Measurements from ENCODE around the gene THADA.
"Not testable (repeated sequence)": the region's sequence is repeated elsewhere in the genome, so short reads cannot be mapped to it uniquely, and the experiment has no call there.

Gene THADA

DNA sequence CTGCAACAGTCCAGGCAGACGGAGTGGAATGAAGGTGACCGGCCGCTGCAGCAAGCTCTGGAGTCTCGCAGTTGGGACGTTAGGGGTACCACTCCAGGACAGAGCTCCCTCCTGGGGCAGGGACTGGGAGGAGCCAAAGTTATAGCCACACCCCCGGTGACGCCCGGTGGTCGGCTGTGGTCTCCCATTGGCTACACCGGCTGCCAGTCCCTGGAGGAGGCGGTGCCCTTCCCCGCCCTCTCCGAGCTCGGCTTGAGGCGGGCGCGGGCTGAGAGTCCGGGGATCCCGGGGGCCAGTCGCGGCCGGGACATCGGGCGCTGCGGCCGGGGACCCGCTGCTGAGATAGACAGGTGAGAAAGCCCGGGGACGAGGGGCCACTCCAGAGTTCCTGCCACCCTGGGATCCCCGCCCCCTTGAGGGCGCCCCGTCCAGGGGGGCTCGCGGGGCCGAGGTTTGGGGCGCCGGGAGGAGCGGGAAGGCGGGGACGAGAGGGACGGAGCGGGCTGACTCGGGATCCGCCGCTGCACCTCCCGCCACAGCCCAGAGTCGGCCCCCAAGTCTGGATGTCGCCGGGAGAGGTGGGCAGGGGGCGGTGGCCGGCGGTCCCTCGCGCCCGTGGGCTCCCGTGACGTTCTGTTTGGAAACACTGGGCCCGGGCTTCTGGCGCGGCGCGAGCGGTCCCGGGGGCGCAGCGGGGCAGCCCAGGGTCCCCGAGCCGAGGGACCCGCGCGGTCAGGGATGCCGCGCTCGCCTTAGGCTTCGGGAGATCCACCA is 41.4 kb upstream of the THADA start, which contains the start of gene PLEKHH2:
Gene PLEKHH2, plus strand, starts transcription at position 231 of the 774 bp plus-strand sequence. CDS start 7,414 bp downstream, outside the sequence.
- Histone ChIP-seq H3K4me2 (ENCODE audit: low read depth, low read length, poor library complexity, severe bottlenecking) (peak within 1 kb of the TSS; percentile 37), H3K36me3 (ENCODE audit: low read length) (no peaks in the 10 kb centered on the region), H3K79me2 (ENCODE audit: insufficient read depth, low read length) (no peaks in the 10 kb centered on the region), H3K9me3 (ENCODE audit: insufficient read depth, low read length) (peaks cover 4% of the 10 kb centered on the region; the same call in 1 of the 2 replicates), H3K9me2 (replicated peaks; ENCODE audit: insufficient read depth, low read length) (no peaks in the 10 kb centered on the region), H3K4me3 (ENCODE audit: insufficient read depth, low read length, poor library complexity, severe bottlenecking) (peak within 1 kb of the TSS; percentile 19), H4K20me1 (ENCODE audit: low read depth, low read length) (no peaks in the 10 kb centered on the region), H3K9ac (ENCODE audit: low read length) (no peak within 1 kb of the TSS), H3F3A (ENCODE audit: insufficient read depth) (no peaks in the 10 kb centered on the region), H3K27ac (ENCODE audit: low read depth, low read length) (no peak within 1 kb of the TSS), H2AFZ (ENCODE audit: low read depth, low read length, severe bottlenecking) (peak within 1 kb of the TSS; percentile 67), H3K27me3 (ENCODE audit: low read length) (no peaks in the 10 kb centered on the region)
- no peak for TF ChIP-seq EZH2phosphoT487 (conservative IDR thresholded peaks at IDR 0.05; ENCODE audit: low read length)
- TF ChIP-seq, protein P1, sequence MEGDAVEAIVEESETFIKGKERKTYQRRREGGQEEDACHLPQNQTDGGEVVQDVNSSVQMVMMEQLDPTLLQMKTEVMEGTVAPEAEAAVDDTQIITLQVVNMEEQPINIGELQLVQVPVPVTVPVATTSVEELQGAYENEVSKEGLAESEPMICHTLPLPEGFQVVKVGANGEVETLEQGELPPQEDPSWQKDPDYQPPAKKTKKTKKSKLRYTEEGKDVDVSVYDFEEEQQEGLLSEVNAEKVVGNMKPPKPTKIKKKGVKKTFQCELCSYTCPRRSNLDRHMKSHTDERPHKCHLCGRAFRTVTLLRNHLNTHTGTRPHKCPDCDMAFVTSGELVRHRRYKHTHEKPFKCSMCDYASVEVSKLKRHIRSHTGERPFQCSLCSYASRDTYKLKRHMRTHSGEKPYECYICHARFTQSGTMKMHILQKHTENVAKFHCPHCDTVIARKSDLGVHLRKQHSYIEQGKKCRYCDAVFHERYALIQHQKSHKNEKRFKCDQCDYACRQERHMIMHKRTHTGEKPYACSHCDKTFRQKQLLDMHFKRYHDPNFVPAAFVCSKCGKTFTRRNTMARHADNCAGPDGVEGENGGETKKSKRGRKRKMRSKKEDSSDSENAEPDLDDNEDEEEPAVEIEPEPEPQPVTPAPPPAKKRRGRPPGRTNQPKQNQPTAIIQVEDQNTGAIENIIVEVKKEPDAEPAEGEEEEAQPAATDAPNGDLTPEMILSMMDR (IDR thresholded peaks at IDR 0.05; ENCODE audit: insufficient read depth, low read length, poor library complexity, severe bottlenecking): no peak

DNA sequence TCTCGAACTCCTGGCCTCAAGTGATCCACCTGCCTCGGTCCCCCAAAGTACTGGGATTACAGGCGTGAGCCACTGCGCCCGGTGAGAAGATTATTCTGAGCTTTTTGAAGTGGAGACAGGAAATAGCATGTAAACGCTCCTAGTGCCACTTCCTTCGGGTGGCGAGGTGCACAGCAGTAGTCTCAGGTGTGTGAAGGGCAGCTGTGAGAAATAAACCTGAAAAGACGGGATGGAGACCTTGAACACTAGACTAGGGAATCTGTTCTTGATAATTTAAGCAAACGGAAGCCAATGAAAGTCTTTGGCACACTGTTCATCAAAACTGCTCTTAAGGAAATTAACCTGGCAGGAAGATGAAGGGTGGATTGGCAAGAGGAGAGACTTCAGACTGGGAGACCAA is 40.8 kb upstream of the THADA start:
- TF ChIP-seq EZH2phosphoT487 (conservative IDR thresholded peaks at IDR 0.05; ENCODE audit: low read length): no peak
- TF ChIP-seq, protein P1 (IDR thresholded peaks at IDR 0.05; ENCODE audit: insufficient read depth, low read length, poor library complexity, severe bottlenecking): no peak
- peak overlapping the region; percentile 19 for H3K4me3 ChIP-seq (ENCODE audit: insufficient read depth, low read length, poor library complexity, severe bottlenecking)
- H3K27me3 ChIP-seq (ENCODE audit: low read length): no peaks in the 10 kb centered on the region
- no peaks in the 10 kb centered on the region for H3K36me3 ChIP-seq (ENCODE audit: low read length)
- H3K9me2 ChIP-seq (replicated peaks; ENCODE audit: insufficient read depth, low read length): no peaks in the 10 kb centered on the region
- no peaks in the 10 kb centered on the region for H3K79me2 ChIP-seq (ENCODE audit: insufficient read depth, low read length)
- peaks cover 4% of the 10 kb centered on the region; the same call in 1 of the 2 replicates for H3K9me3 ChIP-seq (ENCODE audit: insufficient read depth, low read length)
- peak overlapping the region; percentile 67 for H2AFZ ChIP-seq (ENCODE audit: low read depth, low read length, severe bottlenecking)
- no peaks in the 10 kb centered on the region for H4K20me1 ChIP-seq (ENCODE audit: low read depth, low read length)
- no peak overlapping the region for H3K9ac ChIP-seq (ENCODE audit: low read length)
- no peak overlapping the region for H3K27ac ChIP-seq (ENCODE audit: low read depth, low read length)
- H3K4me2 ChIP-seq (ENCODE audit: low read depth, low read length, poor library complexity, severe bottlenecking): peak overlapping the region; percentile 37
- no peaks in the 10 kb centered on the region for H3F3A ChIP-seq (ENCODE audit: insufficient read depth)

DNA sequence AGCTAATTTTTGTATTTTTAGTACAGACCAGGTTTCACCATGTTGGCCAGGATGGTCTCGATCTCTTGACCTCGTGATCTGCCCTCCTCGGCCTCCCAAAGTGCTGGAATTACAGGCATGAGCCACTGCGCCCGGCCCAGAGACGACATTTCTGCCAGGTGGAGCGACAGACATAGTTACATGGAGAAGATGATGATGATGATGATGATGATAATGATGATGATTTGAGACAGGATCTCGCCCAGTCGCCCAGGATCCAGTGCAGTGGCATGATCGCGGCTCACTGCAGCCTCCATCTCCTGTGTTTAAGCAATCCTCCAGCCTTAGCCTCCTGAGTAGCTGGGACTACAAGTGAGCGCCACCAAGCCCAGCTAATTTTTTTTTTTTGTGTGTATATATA is 40.3 kb upstream of the THADA start:
- H3K4me2 ChIP-seq (ENCODE audit: low read depth, low read length, poor library complexity, severe bottlenecking); H3K9me3 ChIP-seq (ENCODE audit: insufficient read depth, low read length); H3K27ac ChIP-seq (ENCODE audit: low read depth, low read length); H3K4me3 ChIP-seq (ENCODE audit: insufficient read depth, low read length, poor library complexity, severe bottlenecking); H3F3A ChIP-seq (ENCODE audit: insufficient read depth); H3K79me2 ChIP-seq (ENCODE audit: insufficient read depth, low read length); H3K9me2 ChIP-seq (replicated peaks; ENCODE audit: insufficient read depth, low read length); H3K36me3 ChIP-seq (ENCODE audit: low read length); H3K9ac ChIP-seq (ENCODE audit: low read length); H2AFZ ChIP-seq (ENCODE audit: low read depth, low read length, severe bottlenecking); H3K27me3 ChIP-seq (ENCODE audit: low read length); H4K20me1 ChIP-seq (ENCODE audit: low read depth, low read length): not testable (repeated sequence)

DNA sequence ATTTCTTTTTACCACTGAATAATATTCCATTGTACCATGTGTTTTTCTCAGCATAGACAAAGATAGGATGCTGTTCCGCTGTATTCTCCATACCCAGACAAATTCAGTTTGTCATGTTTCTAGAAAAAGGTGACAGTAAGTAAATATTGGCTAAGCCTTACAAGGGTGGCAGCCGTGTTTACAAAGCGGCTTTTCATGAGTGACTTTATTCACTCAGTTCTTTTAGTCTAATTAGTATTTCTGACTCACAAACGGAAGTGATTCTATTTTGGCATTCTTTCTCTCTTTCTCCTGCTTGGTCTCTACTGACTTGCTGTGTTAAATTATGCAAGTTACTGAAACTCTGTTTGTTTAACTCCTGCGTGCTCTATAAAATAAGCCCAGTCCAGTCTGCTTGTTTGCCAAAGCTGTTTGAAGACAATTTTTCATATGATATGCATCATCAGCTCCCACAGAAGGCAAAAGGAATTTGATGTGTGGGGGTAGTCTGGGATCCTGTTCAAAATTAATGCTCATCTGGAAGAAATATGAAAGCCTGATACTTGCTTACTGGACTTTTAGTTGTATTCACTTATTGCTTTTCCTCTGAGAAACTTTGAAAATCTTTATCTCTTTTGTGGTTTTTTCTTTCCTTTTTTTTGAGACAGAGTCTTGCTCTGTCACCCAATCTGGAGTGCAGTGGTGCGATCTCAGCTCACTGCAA is 38.9 kb upstream of the THADA start:
- H3K4me3 ChIP-seq (ENCODE audit: insufficient read depth, low read length, poor library complexity, severe bottlenecking): no peak overlapping the region
- no peak overlapping the region for H3K27ac ChIP-seq (ENCODE audit: low read depth, low read length)
- no peak for TF ChIP-seq EZH2phosphoT487 (conservative IDR thresholded peaks at IDR 0.05; ENCODE audit: low read length)
- TF ChIP-seq, protein P1 (IDR thresholded peaks at IDR 0.05; ENCODE audit: insufficient read depth, low read length, poor library complexity, severe bottlenecking): no peak
- peaks cover 4% of the 10 kb centered on the region; the same call in 1 of the 2 replicates for H3K9me3 ChIP-seq (ENCODE audit: insufficient read depth, low read length)
- no peak overlapping the region for H3K4me2 ChIP-seq (ENCODE audit: low read depth, low read length, poor library complexity, severe bottlenecking)
- H2AFZ ChIP-seq (ENCODE audit: low read depth, low read length, severe bottlenecking): no peak overlapping the region
- H3K9me2 ChIP-seq (replicated peaks; ENCODE audit: insufficient read depth, low read length): no peaks in the 10 kb centered on the region
- H3F3A ChIP-seq (ENCODE audit: insufficient read depth): no peaks in the 10 kb centered on the region
- H3K79me2 ChIP-seq (ENCODE audit: insufficient read depth, low read length): no peaks in the 10 kb centered on the region
- H3K36me3 ChIP-seq (ENCODE audit: low read length): no peaks in the 10 kb centered on the region
- H4K20me1 ChIP-seq (ENCODE audit: low read depth, low read length): no peaks in the 10 kb centered on the region
- no peaks in the 10 kb centered on the region for H3K27me3 ChIP-seq (ENCODE audit: low read length)
- no peak overlapping the region for H3K9ac ChIP-seq (ENCODE audit: low read length)
